PFSK-1 (cell line): Measurements from ENCODE around the gene SUPT5H.

Experiments used
- FOXP2 ChIP-seq: optimal IDR thresholded peaks from 2 replicates; pipeline ENCODE3; 2011; ENCODE audit warnings: borderline replicate concordance, control low read depth, inconsistent platforms; ENCODE audit not compliant: insufficient read depth; ENCODE audit errors: extremely low read length, extremely low read depth
- POLR2AphosphoS5 ChIP-seq: IDR thresholded peaks from 2 replicates; pipeline ENCODE4 v1.6.1; 2012; ENCODE audit warnings: low read depth, mild to moderate bottlenecking, control low read depth, low read length, moderate library complexity
- REST ChIP-seq, 2 experiments: IDR thresholded peaks; 2 replicates each; pipeline versions ENCODE4 v1.6.1 to v1.8.0; 2011 to 2012; ENCODE audit warnings: low read depth in 2 of 2, low read length in 2 of 2, control low read depth in 1 of 2, inconsistent platforms in 1 of 2, mild to moderate bottlenecking in 1 of 2, moderate library complexity in 1 of 2; ENCODE audit not compliant: insufficient read depth in 1 of 2
- SIN3A ChIP-seq: IDR thresholded peaks from 2 replicates; pipeline ENCODE4 v1.6.1; 2012; ENCODE audit warnings: mild to moderate bottlenecking, low read length, moderate library complexity, borderline replicate concordance; ENCODE audit not compliant: insufficient read depth
- TAF1 ChIP-seq: IDR thresholded peaks from 2 replicates; pipeline ENCODE4 v1.6.1; 2012; ENCODE audit warnings: low read length, control low read depth, borderline replicate concordance; ENCODE audit not compliant: insufficient read depth

SUPT5H gene

GRCh38 chr19:39407660-39408391 lies 37.6 kb upstream of the SUPT5H start:
- TF ChIP-seq FOXP2 (no peak), TAF1 (no peak), SIN3A (no peak), POLR2AphosphoS5 (no peak), REST (IDR thresholded peaks at IDR 0.05; ENCODE audit: insufficient read depth in 1 of 2, low read depth in 2 of 2, low read length in 2 of 2) (no peak)

GRCh38 chr19:39408392-39409207 lies 36.8 kb upstream of the SUPT5H start:
- TF ChIP-seq TAF1, result no peak

GRCh38 chr19:39409208-39410016 lies 36.0 kb upstream of the SUPT5H start:
- no peak for TF ChIP-seq FOXP2
- TF ChIP-seq POLR2AphosphoS5, result no peak
- no peak for TF ChIP-seq SIN3A
- TF ChIP-seq REST (IDR thresholded peaks at IDR 0.05; ENCODE audit: insufficient read depth in 1 of 2, low read depth in 2 of 2, low read length in 2 of 2), result no peak

- no peak for TF ChIP-seq REST (IDR thresholded peaks at IDR 0.05; ENCODE audit: insufficient read depth in 1 of 2, low read depth in 2 of 2, low read length in 2 of 2)
- TF ChIP-seq POLR2AphosphoS5, result no peak
- no peak for TF ChIP-seq SIN3A
- TF ChIP-seq FOXP2, result no peak
- TF ChIP-seq TAF1, result no peak
Observed at GRCh38 chr19:39410017-39410830, 35.2 kb upstream of the SUPT5H start.

GRCh38 chr19:39410831-39411080 lies 34.6 kb upstream of the SUPT5H start:
- TF ChIP-seq POLR2AphosphoS5, result no peak
- TF ChIP-seq FOXP2, result no peak
- TF ChIP-seq SIN3A, result no peak
- no peak for TF ChIP-seq TAF1
- no peak for TF ChIP-seq REST (IDR thresholded peaks at IDR 0.05; ENCODE audit: insufficient read depth in 1 of 2, low read depth in 2 of 2, low read length in 2 of 2)
